Stomach (tissue), 9 donors: ENCODE data around the gene CCDC12. TPM values are rescaled to one million over a fixed set of nuclear protein-coding genes. Genes with fewer than 3 reads are reported as not detected.

ENCODE experiments used
- DNase-seq, 2 donors: peaks; one replicate each; pipeline versions ENCODE4 v3.0.0 to v3.0.0-alpha.2; 2013 to 2019
- H3K27ac ChIP-seq, 5 donors: fragments of 200-600 bp in 4 of 5; sonication (generic) in 4 of 5; one replicate each; pipeline ENCODE4 v1.5.1; 2013 to 2019; ENCODE audit warnings: mild to moderate bottlenecking in 1 of 5, moderate library complexity in 1 of 5
- H3K27me3 ChIP-seq, 3 donors: fragments of 200-600 bp; sonication (generic); one replicate each; pipeline ENCODE4 v1.5.1; 2017 to 2019; ENCODE audit warnings: mixed run types in 1 of 3
- H3K36me3 ChIP-seq, 4 donors: fragments of 200-600 bp; sonication (generic); 1 replicate in 3 of 4; 2 replicates in 1 of 4; pipeline ENCODE4 v1.5.1; 2016 to 2019
- H3K4me1 ChIP-seq, 4 donors: fragments of 200-600 bp; sonication (generic); one replicate each; pipeline ENCODE4 v1.5.1; 2016 to 2019
- H3K4me3 ChIP-seq, 4 donors: fragments of 200-600 bp; sonication (generic) in 3 of 4; one replicate each; pipeline ENCODE4 v1.5.1; 2016 to 2019; ENCODE audit warnings: mild to moderate bottlenecking in 1 of 4
- H3K9me3 ChIP-seq, 4 donors: fragments of 200-600 bp; sonication (generic); one replicate each; pipeline ENCODE4 v1.5.1; 2016 to 2019
- CTCF ChIP-seq, 7 experiments: fragments of 450-650 bp in 4 of 7; fragments of 200-600 bp in 3 of 7; sonication (generic) in 3 of 7; IDR thresholded peaks; one replicate each; pipeline ENCODE4 v1.5.1; 2016 to 2019; ENCODE audit warnings: antibody characterized with exemption in 7 of 7, control low read depth in 2 of 7, mild to moderate bottlenecking in 1 of 7
- EP300 ChIP-seq: sonication (generic); formaldehyde crosslinking; IDR thresholded peaks from one replicate; pipeline ENCODE4 v1.6.1; 2017; ENCODE audit warnings: antibody characterized with exemption
- POLR2A ChIP-seq, 4 donors: fragments of 450-650 bp; IDR thresholded peaks; one replicate each; pipeline ENCODE4 v1.6.1; 2016; ENCODE audit warnings: antibody characterized with exemption in 4 of 4, control low read depth in 2 of 4, mild to moderate bottlenecking in 1 of 4, moderate library complexity in 1 of 4
- POLR2AphosphoS5 ChIP-seq, 3 donors: sonication (generic); formaldehyde crosslinking; IDR thresholded peaks; one replicate each; pipeline ENCODE4 v1.6.1; 2016; ENCODE audit warnings: antibody characterized with exemption in 3 of 3
- WGBS, 5 donors: extraction: QIAGEN DNeasy Blood & Tissue Kit in 3 of 5; methylation state at CpG; one replicate each; pipeline versions ENCODE4 v1.1.5 to v1.1.7; 2013 to 2018; 5-methylcytosine and 5-hydroxymethylcytosine counted together
- intact Hi-C: fragments of 100-400 bp; cut with DNase I; formaldehyde crosslinking; loops from one replicate; pipeline ENCODE4 v1.15.1; 2023; ENCODE audit warnings: low total_unique reads
- polyA plus RNA-seq, 3 donors: library from polyadenylated mRNA; stranded (reverse); fragments of 200-250 nt; gene quantifications; one replicate each; pipeline ENCODE4 v1.2.3, GENCODE V29; 2013
- small RNA-seq, 4 donors: library from RNA; depleted of rRNA; stranded (forward); fragments of <200 nt; gene quantifications; one replicate each; pipeline ENCODE3, GENCODE V24; 2016
- total RNA-seq, 5 donors: library from RNA; depleted of rRNA; stranded (reverse); fragments of >200 nt; gene quantifications; one replicate each; pipeline versions ENCODE4 v1.1.0 to v1.2.3, GENCODE V29; 2014 to 2016
- donor health status: healthy with polysubstance abuse.
- donor health status: Bipolar disorder and iron deficiency.
- donor health status: healthy.

Gene CCDC12
- total and polyA plus RNA-seq, 8 donors: 2.9 to 88.7 (median 47.1) TPM

- peaks cover 0 to 28% (median 11%) of the 10 kb centered on the region in 4 donors for H3K4me1 ChIP-seq
- H3K27ac ChIP-seq: peak overlapping the region in 2 of 5 donors; percentile 34 to 42
- DNase-seq: peak in 1 of 2 donors; percentile 76
- no peaks in the 10 kb centered on the region for H3K36me3 ChIP-seq
- no peaks in the 10 kb centered on the region for H3K9me3 ChIP-seq
- no peak overlapping the region for H3K4me3 ChIP-seq
- TF ChIP-seq EP300 (no peak), POLR2AphosphoS5 (IDR thresholded peaks at IDR 0.05) (no peak), CTCF (IDR thresholded peaks at IDR 0.05) (no peak), POLR2A (IDR thresholded peaks at IDR 0.05) (no peak)
- WGBS, 5 donors: 38 to 52% (median 47%) methylated on average over 18 of the region's 18 CpGs
- peaks cover 0 to 4% (median 0%) of the 10 kb centered on the region in 3 donors for H3K27me3 ChIP-seq
- intact Hi-C loops: no loop called here
These were observed 102.1 kb downstream of the CCDC12 start for GRCh38 chr3:46874430-46874829.

- Histone ChIP-seq H3K9me3 (no peaks in the 10 kb centered on the region), H3K36me3 (no peaks in the 10 kb centered on the region), H3K27ac (no peak overlapping the region), H3K27me3 (peaks cover 0 to 4% (median 0%) of the 10 kb centered on the region in 3 donors), H3K4me3 (no peak overlapping the region), H3K4me1 (peaks cover 3 to 28% (median 15%) of the 10 kb centered on the region in 4 donors)
- 68 to 77% (median 74%) methylated on average over 4 to 5 of the region's 5 CpGs for WGBS, 5 donors
- intact Hi-C loops: no loop called here
- no peak for TF ChIP-seq CTCF (IDR thresholded peaks at IDR 0.05)
- TF ChIP-seq POLR2AphosphoS5 (IDR thresholded peaks at IDR 0.05): no peak
- TF ChIP-seq POLR2A (IDR thresholded peaks at IDR 0.05): no peak
- no peak for TF ChIP-seq EP300
- DNase-seq: no peak
These were observed 103.0 kb downstream of the CCDC12 start for GRCh38 chr3:46873521-46873920.

Small RNA genes within 50 kb of the gene (small RNA-seq; reads per million reads assigned to genes)
- gene AC109583.2: 0 reads per million in 4 donors

Other genes starting within 250 kb of the CCDC12 start
- gene MYL3, start 113.3 kb downstream of the CCDC12 start, total RNA-seq: 1 to 10 TPM in 1 of 5 donors, not detected in 4; 3.1 TPM
- 10 to 100 TPM in 1 of 3 donors, 1 to 10 TPM in 2; 1.5 to 11.5 (median 6.8) TPM for gene MYL3, start 113.3 kb downstream of the CCDC12 start, polyA plus RNA-seq
- gene PTH1R, start 99.0 kb downstream of the CCDC12 start, total RNA-seq: 1 to 10 TPM; 2.6 to 4.0 (median 3.5) TPM
- 10 to 100 TPM in 2 of 3 donors, 1 to 10 TPM in 1; 8.4 to 22.4 (median 20.9) TPM for gene PTH1R, start 99.0 kb downstream of the CCDC12 start, polyA plus RNA-seq
- gene NBEAL2, start 2.9 kb upstream of the CCDC12 start, total RNA-seq: 100 to 1,000 TPM in 4 of 5 donors, 10 to 100 TPM in 1; 50.9 to 653 (median 247) TPM
- gene NBEAL2, start 2.9 kb upstream of the CCDC12 start, polyA plus RNA-seq: 100 to 1,000 TPM in 1 of 3 donors, 10 to 100 TPM in 2; 35.0 to 193 (median 49.2) TPM
- 10 to 100 TPM; 55.4 to 96.2 (median 84.3) TPM for gene SETD2, start 187.4 kb upstream of the CCDC12 start, total RNA-seq
- gene SETD2, start 187.4 kb upstream of the CCDC12 start, polyA plus RNA-seq: 10 to 100 TPM in 1 of 3 donors, 1 to 10 TPM in 2; 9.3 to 10.7 (median 10.0) TPM